C4-2B (cell line): ENCODE data around the gene TMEM145.

Source experiments
- ZFX ChIP-seq: fragments of 450-650 bp; IDR thresholded peaks from 2 replicates; pipeline ENCODE4 v1.6.1; 2017
- TF ChIP-seq, protein P1 (sequence below): fragments of 450-650 bp; conservative IDR thresholded peaks from 2 replicates; pipeline ENCODE4 v1.5.1; 2017; ENCODE audit warnings: mild to moderate bottlenecking

DNA sequence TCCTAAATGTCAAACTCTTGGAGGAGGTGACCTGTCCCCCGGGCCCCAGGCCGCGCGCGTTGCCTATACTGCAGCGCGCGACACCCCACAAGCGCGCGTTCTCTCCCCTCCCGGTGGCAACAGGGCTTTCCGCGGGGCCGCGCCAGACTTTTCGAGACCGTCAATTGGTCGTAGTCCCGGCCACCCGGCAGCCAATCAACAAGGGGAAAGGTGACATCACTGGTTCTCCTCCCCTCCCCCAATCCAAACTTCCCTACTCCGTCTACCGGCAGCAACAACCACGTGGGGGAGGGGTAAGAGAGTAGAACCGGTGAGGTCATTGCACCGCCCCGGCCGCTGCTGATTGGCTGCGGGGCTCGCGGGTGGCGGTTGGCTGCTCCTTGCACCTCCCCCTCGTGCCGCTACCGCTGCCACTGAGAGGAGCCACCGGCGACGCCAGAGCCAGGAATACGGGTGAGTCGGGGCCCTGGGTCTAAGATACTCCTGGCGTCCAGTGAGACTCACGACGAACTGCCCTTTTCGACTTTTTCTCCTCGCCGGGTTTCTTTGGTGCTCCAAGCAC lies 44.9 kb upstream of the TMEM145 start:
- TF ChIP-seq, protein P1, sequence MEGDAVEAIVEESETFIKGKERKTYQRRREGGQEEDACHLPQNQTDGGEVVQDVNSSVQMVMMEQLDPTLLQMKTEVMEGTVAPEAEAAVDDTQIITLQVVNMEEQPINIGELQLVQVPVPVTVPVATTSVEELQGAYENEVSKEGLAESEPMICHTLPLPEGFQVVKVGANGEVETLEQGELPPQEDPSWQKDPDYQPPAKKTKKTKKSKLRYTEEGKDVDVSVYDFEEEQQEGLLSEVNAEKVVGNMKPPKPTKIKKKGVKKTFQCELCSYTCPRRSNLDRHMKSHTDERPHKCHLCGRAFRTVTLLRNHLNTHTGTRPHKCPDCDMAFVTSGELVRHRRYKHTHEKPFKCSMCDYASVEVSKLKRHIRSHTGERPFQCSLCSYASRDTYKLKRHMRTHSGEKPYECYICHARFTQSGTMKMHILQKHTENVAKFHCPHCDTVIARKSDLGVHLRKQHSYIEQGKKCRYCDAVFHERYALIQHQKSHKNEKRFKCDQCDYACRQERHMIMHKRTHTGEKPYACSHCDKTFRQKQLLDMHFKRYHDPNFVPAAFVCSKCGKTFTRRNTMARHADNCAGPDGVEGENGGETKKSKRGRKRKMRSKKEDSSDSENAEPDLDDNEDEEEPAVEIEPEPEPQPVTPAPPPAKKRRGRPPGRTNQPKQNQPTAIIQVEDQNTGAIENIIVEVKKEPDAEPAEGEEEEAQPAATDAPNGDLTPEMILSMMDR, result no peak
- no peak for TF ChIP-seq ZFX
